Measurements from ENCODE around the gene TMEM259.
A peak's percentile ranks its signal among the peaks of the same experiment; 100 is the strongest.
"Not testable (repeated sequence)": the region's sequence is repeated elsewhere in the genome, so short reads cannot be mapped to it uniquely, and the experiment has no call there.

Gene TMEM259

GRCh38 chr19:1038978-1039645 lies 18.2 kb upstream of the TMEM259 start:
- no peak for DNase-seq

- no peak for DNase-seq
These were observed 16.7 kb upstream of the TMEM259 start for GRCh38 chr19:1037621-1038064.

GRCh38 chr19:1035998-1036621 lies 15.2 kb upstream of the TMEM259 start:
- no peak for DNase-seq

- no peak for DNase-seq
These were observed 11.4 kb upstream of the TMEM259 start for GRCh38 chr19:1032264-1032867.

- peak; percentile 32 for DNase-seq
These were observed 7.4 kb upstream of the TMEM259 start for GRCh38 chr19:1028062-1028926.

GRCh38 chr19:1027650-1028061 lies 6.7 kb upstream of the TMEM259 start:
- no peak for DNase-seq

GRCh38 chr19:1026783-1027649 lies 6.1 kb upstream of the TMEM259 start:
- DNase-seq: no peak

GRCh38 chr19:1025960-1026782 lies 5.2 kb upstream of the TMEM259 start, which contains the start of gene CNN2:
Gene CNN2 (plus strand): TSS chr19:1026608. CDS start chr19:1026662, 54 bp downstream.
- peak; percentile 48 for DNase-seq

- not testable (repeated sequence) for DNase-seq
These were observed 4.2 kb upstream of the TMEM259 start for GRCh38 chr19:1025080-1025479.

- not testable (repeated sequence) for DNase-seq
These were observed 2.9 kb upstream of the TMEM259 start for GRCh38 chr19:1023883-1024188.

- DNase-seq: peak; percentile 47
These were observed 699 bp downstream of the TMEM259 start for GRCh38 chr19:1019980-1020867.

GRCh38 chr19:1019616-1019961 lies 1.3 kb downstream of the TMEM259 start:
- DNase-seq: no peak

- DNase-seq: no peak
These were observed 1.8 kb downstream of the TMEM259 start for GRCh38 chr19:1018932-1019615.

GRCh38 chr19:1018393-1018792 lies 2.5 kb downstream of the TMEM259 start:
- no peak for DNase-seq

- DNase-seq: no peak
These were observed 3.0 kb downstream of the TMEM259 start for GRCh38 chr19:1017906-1018305.

- no peak for DNase-seq
These were observed 3.6 kb downstream of the TMEM259 start for GRCh38 chr19:1017115-1017905.

- no peak for DNase-seq
These were observed 4.2 kb downstream of the TMEM259 start for GRCh38 chr19:1016647-1017114.

GRCh38 chr19:1015782-1016646 lies 4.9 kb downstream of the TMEM259 start:
- no peak for DNase-seq

Data from effector CD8-positive, alpha-beta T cell (primary cell).